Activated gamma-delta T cell treated with Interleukin-2 at 50 U/mL for 16 hours (primary cell): ENCODE data around the gene PIP.
"Not testable (repeated sequence)": the region's sequence is repeated elsewhere in the genome, so short reads cannot be mapped to it uniquely, and the experiment has no call there.

Experiments used
- DNase-seq: peaks from one replicate; pipeline ENCODE4 v3.0.0-alpha.2; 2020

The PIP gene

GRCh38 chr7:143131781-143132180 lies at the start of gene PIP:
Gene PIP (plus strand): TSS chr7:143132077. CDS start chr7:143132117, 40 bp downstream.
- DNase-seq: no peak

GRCh38 chr7:143085109-143085508 lies 46.8 kb upstream of the PIP start:
- no peak for DNase-seq

- not testable (repeated sequence) for DNase-seq
Measured at GRCh38 chr7:143085610-143086009, 46.3 kb upstream of the PIP start.

- DNase-seq: not testable (repeated sequence)
Measured at GRCh38 chr7:143088549-143089231, 43.2 kb upstream of the PIP start.

- no peak for DNase-seq
Measured at GRCh38 chr7:143096146-143096545, 35.7 kb upstream of the PIP start.

- not testable (repeated sequence) for DNase-seq
Measured at GRCh38 chr7:143099579-143099978, 32.3 kb upstream of the PIP start.

GRCh38 chr7:143104759-143105158 lies 27.1 kb upstream of the PIP start:
- no peak for DNase-seq

GRCh38 chr7:143108019-143108418 lies 23.9 kb upstream of the PIP start:
- DNase-seq: not testable (repeated sequence)

GRCh38 chr7:143117395-143117794 lies 14.5 kb upstream of the PIP start:
- no peak for DNase-seq

GRCh38 chr7:143120691-143121405 lies 11.0 kb upstream of the PIP start:
- DNase-seq: no peak

- DNase-seq: not testable (repeated sequence)
Measured at GRCh38 chr7:143123326-143123725, 8.6 kb upstream of the PIP start.

GRCh38 chr7:143126146-143126545 lies 5.7 kb upstream of the PIP start:
- no peak for DNase-seq

- no peak for DNase-seq
Measured at GRCh38 chr7:143129051-143129450, 2.8 kb upstream of the PIP start.

GRCh38 chr7:143129477-143129876 lies 2.4 kb upstream of the PIP start:
- DNase-seq: no peak

GRCh38 chr7:143130541-143130940 lies 1.3 kb upstream of the PIP start:
- DNase-seq: no peak

GRCh38 chr7:143147070-143147469 lies 15.2 kb downstream of the PIP start:
- DNase-seq: no peak

- DNase-seq: no peak
Measured at GRCh38 chr7:143148050-143148449, 16.2 kb downstream of the PIP start.

- no peak for DNase-seq
Measured at GRCh38 chr7:143148651-143149050, 16.8 kb downstream of the PIP start.

- DNase-seq: not testable (repeated sequence)
Measured at GRCh38 chr7:143150696-143151095, 18.8 kb downstream of the PIP start.

GRCh38 chr7:143158617-143159016 lies 26.7 kb downstream of the PIP start:
- not testable (repeated sequence) for DNase-seq

- DNase-seq: no peak
Measured at GRCh38 chr7:143171697-143172096, 39.8 kb downstream of the PIP start.

- DNase-seq: no peak
Measured at GRCh38 chr7:143172354-143172753, 40.5 kb downstream of the PIP start.

- DNase-seq: no peak
Measured at GRCh38 chr7:143176128-143176527, 44.3 kb downstream of the PIP start.

GRCh38 chr7:143177374-143178119 lies 45.7 kb downstream of the PIP start:
- no peak for DNase-seq
